Esophagus squamous epithelium (tissue), 4 donors: ENCODE measurements around the gene ATP5PB.

Experiments
- POLR2A ChIP-seq, 4 donors: fragments of 450-650 bp; IDR thresholded peaks; one replicate each; pipeline ENCODE4 v1.6.1; 2017; ENCODE audit warnings: antibody characterized with exemption in 4 of 4, mild to moderate bottlenecking in 4 of 4, moderate library complexity in 3 of 4
- TF ChIP-seq, protein P1 (sequence below), 6 experiments: fragments of 450-650 bp in 4 of 6; fragments of 200-600 bp in 2 of 6; sonication (generic) in 2 of 6; IDR thresholded peaks; one replicate each; pipeline ENCODE4 v1.5.1; 2016 to 2019; ENCODE audit warnings: antibody characterized with exemption in 6 of 6, mild to moderate bottlenecking in 4 of 6, moderate library complexity in 4 of 6

- TF ChIP-seq, protein P1, sequence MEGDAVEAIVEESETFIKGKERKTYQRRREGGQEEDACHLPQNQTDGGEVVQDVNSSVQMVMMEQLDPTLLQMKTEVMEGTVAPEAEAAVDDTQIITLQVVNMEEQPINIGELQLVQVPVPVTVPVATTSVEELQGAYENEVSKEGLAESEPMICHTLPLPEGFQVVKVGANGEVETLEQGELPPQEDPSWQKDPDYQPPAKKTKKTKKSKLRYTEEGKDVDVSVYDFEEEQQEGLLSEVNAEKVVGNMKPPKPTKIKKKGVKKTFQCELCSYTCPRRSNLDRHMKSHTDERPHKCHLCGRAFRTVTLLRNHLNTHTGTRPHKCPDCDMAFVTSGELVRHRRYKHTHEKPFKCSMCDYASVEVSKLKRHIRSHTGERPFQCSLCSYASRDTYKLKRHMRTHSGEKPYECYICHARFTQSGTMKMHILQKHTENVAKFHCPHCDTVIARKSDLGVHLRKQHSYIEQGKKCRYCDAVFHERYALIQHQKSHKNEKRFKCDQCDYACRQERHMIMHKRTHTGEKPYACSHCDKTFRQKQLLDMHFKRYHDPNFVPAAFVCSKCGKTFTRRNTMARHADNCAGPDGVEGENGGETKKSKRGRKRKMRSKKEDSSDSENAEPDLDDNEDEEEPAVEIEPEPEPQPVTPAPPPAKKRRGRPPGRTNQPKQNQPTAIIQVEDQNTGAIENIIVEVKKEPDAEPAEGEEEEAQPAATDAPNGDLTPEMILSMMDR (IDR thresholded peaks at IDR 0.05), result no peak
- no peak for TF ChIP-seq POLR2A (IDR thresholded peaks at IDR 0.05)
Observed at GRCh38 chr1:111470596-111470995, 21.3 kb downstream of the ATP5PB start.
